GM10847 (cell line): Measurements from ENCODE around the gene DNASE1L1.

Source experiments
- POLR2A ChIP-seq: IDR thresholded peaks from 2 replicates; pipeline ENCODE4 v1.6.1; 2011; ENCODE audit not compliant: insufficient read length; ENCODE audit errors: extremely low read depth

Gene DNASE1L1

GRCh38 chrX:154409222-154409871 is at the start of gene DNASE1L1:
Gene DNASE1L1, minus strand, starts transcription at chrX:154409254. Its CDS starts 3,686 bp downstream, at chrX:154405568.
- TF ChIP-seq POLR2A = no peak

DNA sequence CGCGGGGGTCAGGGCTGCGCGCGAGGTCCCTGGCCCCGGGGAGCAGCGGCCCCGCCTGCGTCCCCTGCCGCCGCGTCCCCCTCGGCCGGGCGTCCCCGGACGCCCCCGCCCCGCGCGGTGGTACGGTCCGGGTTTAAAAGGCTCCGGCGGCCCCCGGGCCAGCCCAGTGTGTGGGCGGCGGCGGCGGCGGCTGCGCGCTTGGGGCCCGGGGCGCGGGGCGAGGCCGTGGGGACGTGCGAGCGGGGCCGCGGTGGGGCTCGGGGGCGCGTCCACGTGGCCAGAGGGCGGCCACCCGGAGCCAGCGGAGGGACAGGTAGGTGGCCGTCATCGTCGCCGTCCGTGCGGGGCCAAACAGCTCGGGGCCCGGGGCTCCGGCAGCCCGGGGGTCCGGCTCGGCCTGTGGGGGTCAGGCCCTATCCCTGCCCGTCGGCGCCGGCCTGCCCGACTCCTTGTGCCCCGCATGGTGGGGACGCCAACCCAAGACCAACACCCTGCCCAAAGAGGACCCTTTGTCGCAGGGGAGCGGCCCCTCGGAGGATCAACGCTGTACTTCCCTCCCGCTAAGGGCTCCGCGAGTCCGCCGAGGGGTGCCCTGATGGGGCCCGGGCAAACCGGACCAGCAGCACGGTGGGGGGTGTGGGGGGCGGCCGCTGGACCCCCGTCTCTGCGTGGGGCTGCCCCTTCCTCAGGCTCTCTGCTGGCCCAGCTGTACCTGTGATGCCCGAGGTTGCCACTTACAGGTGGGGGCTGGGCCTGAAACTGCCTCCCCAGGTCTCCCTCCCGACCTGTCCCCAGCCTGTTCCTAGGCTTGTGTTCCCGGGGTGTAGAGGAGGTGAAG is 49.3 kb upstream of the DNASE1L1 start, which contains the start of gene PLXNA3:
Gene PLXNA3 (plus strand): TSS at position 166 of the 838 bp plus-strand sequence. CDS start 1,903 bp downstream, outside the sequence.
- peak; percentile 74 for TF ChIP-seq POLR2A

GRCh38 chrX:154457491-154458115 is 48.5 kb upstream of the DNASE1L1 start:
- TF ChIP-seq POLR2A = no peak

DNA sequence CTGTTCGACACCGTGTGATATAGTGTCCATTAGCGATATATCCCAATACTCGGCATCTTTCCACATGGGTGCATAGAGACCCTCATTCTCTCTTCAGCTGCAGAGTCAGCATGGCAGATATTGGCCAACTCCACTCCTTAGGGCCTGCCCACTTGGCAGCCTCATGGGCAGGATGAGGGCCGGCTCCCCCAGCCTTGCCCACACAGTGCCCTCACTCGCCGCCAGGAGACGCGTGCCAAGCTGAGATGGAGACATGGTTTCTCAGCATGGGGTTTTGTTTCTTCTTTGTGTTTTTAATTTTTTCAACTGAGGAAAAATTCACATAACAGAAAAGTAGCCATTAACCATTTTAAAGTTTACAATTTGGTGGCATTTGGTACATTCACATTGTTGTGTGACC is 43.8 kb upstream of the DNASE1L1 start:
- no peak for TF ChIP-seq POLR2A

DNA sequence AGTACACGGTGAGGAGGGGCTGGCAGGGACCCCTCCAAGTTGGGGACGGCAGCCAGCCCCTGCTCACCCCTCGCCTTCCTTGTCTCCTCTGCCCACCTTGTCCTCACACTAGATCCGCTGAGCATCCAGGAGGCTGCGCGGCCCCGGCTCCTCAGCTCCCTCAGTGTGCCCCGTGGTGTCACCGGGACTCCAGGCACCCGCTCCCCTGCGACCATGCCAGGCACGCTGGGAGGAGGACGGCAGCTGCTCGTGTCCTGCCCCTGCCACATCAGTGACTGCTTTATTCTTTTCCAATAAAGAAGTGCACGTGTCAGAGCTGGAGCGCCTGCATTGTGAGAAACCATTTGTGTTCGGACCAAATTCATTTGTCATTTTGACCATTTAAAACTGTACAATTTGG is 41.3 kb upstream of the DNASE1L1 start:
- TF ChIP-seq POLR2A = no peak

DNA sequence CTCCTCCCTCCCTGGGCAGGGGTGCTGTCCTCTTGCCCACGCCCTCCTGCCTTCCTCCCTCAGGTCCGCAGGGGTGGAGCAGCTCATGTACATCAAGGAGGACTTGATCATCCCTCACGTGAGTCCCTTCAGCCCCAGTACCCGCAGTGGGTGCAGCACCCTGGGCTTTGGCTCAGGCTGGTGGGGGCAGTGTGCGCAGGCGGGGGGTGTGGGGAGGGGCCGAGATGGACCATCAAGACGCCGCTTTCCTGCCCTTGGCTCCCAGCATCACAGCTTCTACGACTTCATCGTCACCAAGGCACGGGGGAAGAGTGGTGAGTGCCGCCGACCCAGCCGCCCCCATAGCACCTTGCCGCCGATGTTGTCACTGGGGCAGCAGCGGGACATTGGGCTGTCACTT is 40.6 kb upstream of the DNASE1L1 start:
- TF ChIP-seq POLR2A = no peak

- no peak for TF ChIP-seq POLR2A
These were observed 39.4 kb upstream of the DNASE1L1 start for GRCh38 chrX:154448484-154448883.

DNA sequence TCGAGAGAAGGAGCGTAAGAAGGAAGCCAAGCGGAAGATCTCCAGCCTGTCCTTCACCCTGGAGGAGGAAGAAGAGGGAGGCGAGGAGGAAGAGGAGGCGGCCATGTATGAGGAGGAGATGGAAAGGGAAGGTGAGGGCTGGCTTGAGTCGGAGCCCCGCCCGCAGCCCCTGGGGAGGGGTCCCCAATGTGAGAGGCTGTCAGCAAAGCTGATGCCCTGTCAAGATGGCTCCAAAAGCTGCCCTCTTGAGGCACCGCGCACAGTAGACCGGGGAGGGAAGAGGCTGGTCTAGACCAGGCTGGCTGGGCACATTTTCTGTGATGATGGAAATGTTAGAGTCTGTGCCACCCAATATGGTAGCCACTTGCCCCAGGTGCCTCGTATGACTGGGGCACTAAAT is 37.4 kb upstream of the DNASE1L1 start:
- TF ChIP-seq POLR2A = no peak

GRCh38 chrX:154445776-154446175 is 36.7 kb upstream of the DNASE1L1 start:
- TF ChIP-seq POLR2A = no peak

DNA sequence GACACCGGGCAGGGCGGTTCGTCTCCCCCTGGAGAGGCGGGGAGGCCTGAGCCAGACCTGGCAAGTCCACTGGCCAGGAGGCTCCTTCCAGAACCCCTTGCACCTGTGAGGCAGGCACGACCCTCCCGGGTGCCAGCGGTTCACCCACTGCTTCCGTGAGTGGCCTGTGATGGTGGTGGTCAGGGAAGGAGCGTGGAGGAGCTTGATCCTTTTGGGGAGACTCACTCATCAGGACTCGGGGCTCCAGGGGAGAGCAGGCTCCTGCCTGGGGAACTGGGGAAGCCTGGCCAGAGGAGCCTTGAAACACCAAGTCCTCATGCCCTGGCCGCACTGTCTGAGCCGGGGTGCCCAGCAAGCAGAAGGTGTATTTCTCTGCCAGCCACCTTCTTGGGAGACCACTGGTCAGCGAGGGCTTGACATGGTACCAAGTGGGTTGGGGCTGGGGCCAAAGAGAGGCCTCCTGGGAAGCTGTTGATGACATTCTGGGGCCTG is 35.7 kb upstream of the DNASE1L1 start:
- no peak for TF ChIP-seq POLR2A

- TF ChIP-seq POLR2A = no peak
These were observed 35.1 kb upstream of the DNASE1L1 start, which contains the start of gene FAM50A for GRCh38 chrX:154443992-154444754. Gene FAM50A, plus strand, starts transcription at chrX:154444141. Its CDS starts 95 bp downstream, at chrX:154444236.

- TF ChIP-seq POLR2A = no peak
These were observed 34.4 kb upstream of the DNASE1L1 start for GRCh38 chrX:154443479-154443910.

GRCh38 chrX:154441984-154442707 is 33.1 kb upstream of the DNASE1L1 start:
- no peak for TF ChIP-seq POLR2A

- no peak for TF ChIP-seq POLR2A
These were observed 32.5 kb upstream of the DNASE1L1 start for GRCh38 chrX:154441564-154441963.
